Measurements from ENCODE around the gene PRR22.
"Not testable (repeated sequence)": the region's sequence is repeated elsewhere in the genome, so short reads cannot be mapped to it uniquely, and the experiment has no call there.

The PRR22 gene

GRCh38 chr19:5790559-5791520 lies 6.3 kb upstream of the PRR22 start, which contains the start of gene DUS3L:
DUS3L (minus strand) TSS chr19:5791163; CDS start chr19:5791141, 22 bp downstream.
- peak; percentile 99 for DNase-seq (ENCODE audit: low spot score)

DNA sequence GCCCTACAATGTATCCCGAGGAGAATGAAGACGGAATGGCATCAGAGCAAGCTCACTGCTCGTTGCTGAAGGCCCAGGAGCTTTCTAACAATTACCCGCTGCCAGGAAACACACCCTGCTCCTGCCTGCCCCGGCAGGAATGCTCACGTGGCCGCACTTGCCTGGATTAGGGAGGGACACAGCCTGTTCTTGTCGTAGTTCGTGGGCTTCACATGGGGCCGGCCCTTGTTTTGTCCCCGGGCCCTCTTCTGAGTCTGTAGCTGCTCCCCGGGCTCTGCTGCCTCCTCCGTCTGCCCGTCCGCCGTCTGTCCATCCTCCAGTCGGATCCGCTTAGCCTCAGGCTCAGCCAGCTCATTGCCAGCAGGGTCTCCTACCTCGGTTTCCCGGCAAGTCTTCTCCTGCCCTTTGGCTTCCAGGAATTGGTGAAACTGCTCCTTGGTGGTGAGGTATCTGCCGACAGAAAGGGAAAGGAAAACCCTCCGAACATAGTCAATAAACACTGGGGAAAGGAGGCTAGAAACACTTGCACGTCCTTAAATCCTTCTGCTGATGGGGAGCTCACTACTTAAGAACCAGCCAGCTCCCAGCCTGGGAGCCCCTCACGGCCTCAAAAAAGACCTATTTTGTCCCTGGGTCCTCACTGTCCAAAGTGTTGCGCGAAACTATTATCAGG lies 5.5 kb upstream of the PRR22 start:
- DNase-seq (ENCODE audit: low spot score), result no peak

DNA sequence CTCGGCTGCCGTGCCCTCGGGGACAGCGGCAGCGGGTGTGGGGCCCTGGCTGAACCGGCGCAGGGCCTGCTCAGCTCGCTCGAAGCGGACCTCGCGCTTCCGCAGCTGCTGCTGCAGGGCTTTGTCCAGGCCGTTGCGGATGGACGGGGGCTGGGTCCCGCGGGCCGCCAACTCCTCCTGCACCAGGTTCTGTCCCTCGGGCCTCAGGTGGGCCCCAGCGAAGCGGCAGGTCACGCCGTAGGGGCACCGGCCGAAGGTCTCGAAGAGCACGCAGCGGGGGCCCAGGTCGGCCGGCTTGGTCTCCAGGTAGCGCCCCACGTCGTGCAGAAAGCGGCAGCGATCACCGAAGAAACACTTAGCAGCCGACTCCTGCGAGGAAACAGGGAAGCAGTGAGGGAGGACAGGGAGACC lies 4.8 kb upstream of the PRR22 start:
- no peak for DNase-seq (ENCODE audit: low spot score)

DNA sequence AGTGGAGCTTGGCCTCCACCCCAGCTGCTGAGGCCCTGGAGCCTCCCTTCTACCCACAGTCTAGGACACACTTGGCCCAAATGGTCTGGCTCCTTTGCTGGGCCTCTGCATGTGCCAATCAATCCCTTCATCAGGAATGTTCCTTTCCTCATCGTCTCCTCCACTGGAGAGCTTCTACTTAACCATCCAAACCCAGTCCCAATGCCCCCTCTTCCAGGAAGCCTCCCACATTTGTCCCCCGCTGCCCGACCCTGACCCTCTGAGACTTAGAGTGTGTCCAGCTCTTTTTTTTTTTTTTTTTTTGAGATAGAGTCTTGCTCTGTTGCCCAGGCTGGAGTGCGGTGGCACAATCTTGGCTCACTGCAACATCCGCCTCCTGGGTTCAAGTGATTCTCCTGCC lies 3.9 kb upstream of the PRR22 start:
- DNase-seq (ENCODE audit: low spot score), result no peak

- no peak for DNase-seq (ENCODE audit: low spot score)
These were observed 3.0 kb upstream of the PRR22 start for GRCh38 chr19:5787409-5788182.

GRCh38 chr19:5786593-5787408 lies 2.3 kb upstream of the PRR22 start:
- DNase-seq (ENCODE audit: low spot score), result no peak

GRCh38 chr19:5785423-5785822 lies 877 bp upstream of the PRR22 start:
- no peak for DNase-seq (ENCODE audit: low spot score)

GRCh38 chr19:5782945-5783919 lies 1.3 kb downstream of the PRR22 start:
- DNase-seq (ENCODE audit: low spot score), result no peak

DNA sequence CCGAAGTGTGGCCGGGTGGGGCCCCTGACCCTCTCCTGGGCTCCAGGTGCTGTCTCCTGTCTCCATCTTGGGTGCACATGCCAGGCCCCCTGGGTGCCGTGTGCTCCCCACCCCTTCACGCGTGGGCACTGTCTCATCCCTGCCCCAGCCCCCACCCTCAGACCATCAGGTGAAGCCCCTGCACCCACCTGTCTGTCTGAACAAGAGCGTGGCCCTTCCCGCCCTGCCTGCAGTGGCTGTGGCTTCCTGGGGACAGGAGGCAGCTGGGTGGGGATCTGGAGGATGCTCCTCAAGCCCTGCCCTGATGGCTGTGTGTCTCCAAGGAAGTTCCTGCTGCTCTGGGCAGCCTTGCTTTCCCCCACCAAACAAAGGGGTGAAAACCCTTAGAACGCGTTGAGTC lies 2.2 kb downstream of the PRR22 start:
- no peak for DNase-seq (ENCODE audit: low spot score)

DNA sequence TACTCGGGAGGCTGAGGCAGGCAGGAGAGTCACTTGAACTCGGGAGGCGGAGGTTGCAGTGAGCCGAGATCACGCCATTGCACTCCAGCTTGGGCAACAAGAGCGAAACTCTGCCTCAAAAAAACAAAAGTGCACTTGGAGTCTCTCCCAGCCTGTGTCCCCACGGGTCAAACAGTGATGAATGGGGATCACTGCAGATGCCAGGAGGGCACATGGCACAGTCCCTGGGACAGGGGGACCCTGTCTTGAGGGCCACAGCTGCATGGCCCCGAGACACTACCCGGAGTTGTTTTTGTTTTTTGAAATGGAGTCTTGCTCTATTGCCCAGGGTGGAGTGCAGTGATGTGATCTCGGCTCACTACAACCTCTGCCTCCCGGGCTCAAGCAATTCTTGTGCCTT lies 3.6 kb downstream of the PRR22 start:
- not testable (repeated sequence) for DNase-seq (ENCODE audit: low spot score)

DNA sequence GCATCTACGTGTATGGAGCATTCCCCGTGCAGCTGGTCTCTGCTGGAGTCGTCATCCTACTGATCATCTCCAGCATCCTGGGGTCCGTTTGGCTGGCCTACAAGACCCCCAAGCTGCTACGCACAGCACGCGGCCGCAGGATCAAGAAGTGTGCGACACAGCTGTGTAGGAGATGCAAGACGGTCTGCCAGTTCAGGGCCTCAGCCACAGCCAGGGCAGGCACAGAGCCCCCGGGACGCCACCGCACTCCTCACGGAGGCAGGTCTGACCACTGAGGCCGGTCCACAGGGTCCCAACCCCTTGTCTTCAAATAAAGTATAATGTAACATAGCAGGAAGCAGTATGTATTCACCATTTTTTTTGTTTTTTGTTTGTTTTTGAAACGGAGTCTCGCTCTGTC lies 6.1 kb downstream of the PRR22 start:
- DNase-seq (ENCODE audit: low spot score), result no peak

GRCh38 chr19:5775668-5776309 lies 8.8 kb downstream of the PRR22 start:
- no peak for DNase-seq (ENCODE audit: low spot score)

DNA sequence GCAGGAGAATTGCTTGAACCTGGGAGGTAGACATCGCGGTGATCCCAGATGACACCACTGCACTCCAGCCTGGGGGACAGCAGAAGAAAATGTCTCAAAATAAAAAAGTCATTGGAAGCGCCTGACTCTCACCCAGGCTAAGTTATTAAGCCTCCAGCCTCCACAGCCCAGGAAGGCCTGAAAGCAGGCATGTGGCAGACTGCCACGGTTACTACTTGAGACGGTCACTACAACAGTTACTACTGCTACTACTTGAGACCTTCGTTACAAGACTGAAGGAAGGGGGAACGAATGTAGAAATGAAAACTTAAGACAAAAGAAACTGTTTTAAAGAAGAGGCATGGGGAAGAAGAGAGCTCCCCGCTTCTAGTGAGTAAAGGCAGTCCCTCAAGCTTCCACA lies 9.6 kb downstream of the PRR22 start:
- DNase-seq (ENCODE audit: low spot score), result no peak

GRCh38 chr19:5773276-5773675 lies 11.3 kb downstream of the PRR22 start:
- no peak for DNase-seq (ENCODE audit: low spot score)

DNA sequence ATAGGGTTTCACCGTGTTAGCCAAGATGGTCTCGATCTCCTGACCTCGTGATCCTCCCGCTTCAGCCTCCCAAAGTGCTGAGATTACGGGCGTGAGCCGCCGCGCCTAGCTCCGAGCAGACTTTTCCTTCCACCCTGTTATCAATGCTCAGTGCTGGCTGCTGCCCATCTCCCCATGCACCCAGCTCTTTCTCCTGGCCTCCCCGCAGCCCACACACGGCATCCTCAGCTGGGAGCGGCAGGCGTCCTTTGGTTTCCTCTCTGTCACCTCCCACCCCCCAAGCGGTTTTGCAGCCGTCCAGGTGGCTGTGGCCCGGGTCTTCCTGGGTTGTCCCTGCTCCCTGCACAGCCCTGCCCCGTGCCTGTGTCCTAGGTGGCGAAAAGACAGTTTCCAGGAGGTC lies 12.1 kb downstream of the PRR22 start:
- DNase-seq (ENCODE audit: low spot score), result no peak

- DNase-seq (ENCODE audit: low spot score), result no peak
These were observed 16.6 kb downstream of the PRR22 start for GRCh38 chr19:5767949-5768348.

- no peak for DNase-seq (ENCODE audit: low spot score)
These were observed 19.3 kb downstream of the PRR22 start for GRCh38 chr19:5765220-5765619.

- no peak for DNase-seq (ENCODE audit: low spot score)
These were observed 21.8 kb downstream of the PRR22 start for GRCh38 chr19:5762608-5763217.

- no peak for DNase-seq (ENCODE audit: low spot score)
These were observed 30.8 kb downstream of the PRR22 start for GRCh38 chr19:5753743-5754142.

All from NAMALWA (cell line).